T-helper 2 cell treated with Interferon-gamma antibody and Interleukin-4, amounts not matched to agents 5 μg/mL and 100 μg/mL, for 36 hours (primary cell): ENCODE measurements around the gene ENOX2.

Experiments used
- DNase-seq: peaks from one replicate; pipeline ENCODE4 v3.0.0; 2021; ENCODE audit warnings: low spot score
- H3K27ac Mint-ChIP-seq: one replicate; pipeline ENCODE4 v1.8.0; 2021; ENCODE audit warnings: mild to moderate bottlenecking, mixed read lengths
- H3K27me3 Mint-ChIP-seq: one replicate; pipeline ENCODE4 v1.8.0; 2021; ENCODE audit warnings: low read depth, mixed read lengths
- H3K36me3 Mint-ChIP-seq: one replicate; pipeline ENCODE4 v1.8.0; 2021; ENCODE audit warnings: low read depth, mixed read lengths
- H3K4me1 Mint-ChIP-seq: one replicate; pipeline ENCODE4 v1.8.0; 2021; ENCODE audit warnings: low read depth, mixed read lengths
- H3K4me3 Mint-ChIP-seq: one replicate; pipeline ENCODE4 v1.8.0; 2022; ENCODE audit warnings: mild to moderate bottlenecking, moderate library complexity, mixed read lengths
- H3K9me3 Mint-ChIP-seq: one replicate; pipeline ENCODE4 v1.8.0; 2021; ENCODE audit warnings: mixed read lengths

The ENOX2 gene

GRCh38 chrX:130704053-130705038 is 198.7 kb downstream of the ENOX2 start:
- no peaks in the 10 kb centered on the region for H3K27me3 Mint-ChIP-seq
- H3K9me3 Mint-ChIP-seq: no peaks in the 10 kb centered on the region
- peaks cover 2% of the 10 kb centered on the region for H3K4me1 Mint-ChIP-seq
- no peak overlapping the region for H3K27ac Mint-ChIP-seq
- H3K36me3 Mint-ChIP-seq: peaks cover 1% of the 10 kb centered on the region
- no peak for DNase-seq
- no peak overlapping the region for H3K4me3 Mint-ChIP-seq

GRCh38 chrX:130702867-130703707 is 199.9 kb downstream of the ENOX2 start:
- Mint-ChIP-seq H3K4me3 (no peak overlapping the region), H3K27me3 (no peaks in the 10 kb centered on the region), H3K27ac (no peak overlapping the region), H3K4me1 (peaks cover 2% of the 10 kb centered on the region), H3K36me3 (peaks cover 1% of the 10 kb centered on the region), H3K9me3 (no peaks in the 10 kb centered on the region)
- DNase-seq: no peak

- H3K27ac Mint-ChIP-seq: no peak overlapping the region
- no peak for DNase-seq
- peaks cover 1% of the 10 kb centered on the region for H3K36me3 Mint-ChIP-seq
- H3K27me3 Mint-ChIP-seq: no peaks in the 10 kb centered on the region
- H3K4me1 Mint-ChIP-seq: no peaks in the 10 kb centered on the region
- H3K9me3 Mint-ChIP-seq: no peaks in the 10 kb centered on the region
- no peak overlapping the region for H3K4me3 Mint-ChIP-seq
Measured at GRCh38 chrX:130700629-130701028, 202.4 kb downstream of the ENOX2 start.

- Mint-ChIP-seq H3K9me3 (no peaks in the 10 kb centered on the region), H3K4me3 (no peak overlapping the region), H3K4me1 (no peaks in the 10 kb centered on the region), H3K27ac (no peak overlapping the region), H3K36me3 (peaks cover 1% of the 10 kb centered on the region), H3K27me3 (no peaks in the 10 kb centered on the region)
- no peak for DNase-seq
Measured at GRCh38 chrX:130699618-130700017, 203.4 kb downstream of the ENOX2 start.

- Mint-ChIP-seq H3K4me3 (no peak overlapping the region), H3K36me3 (no peaks in the 10 kb centered on the region), H3K27ac (no peak overlapping the region), H3K9me3 (no peaks in the 10 kb centered on the region), H3K27me3 (no peaks in the 10 kb centered on the region), H3K4me1 (no peaks in the 10 kb centered on the region)
- no peak for DNase-seq
Measured at GRCh38 chrX:130696542-130696941, 206.5 kb downstream of the ENOX2 start.

- Mint-ChIP-seq H3K4me1 (no peaks in the 10 kb centered on the region), H3K27me3 (no peaks in the 10 kb centered on the region), H3K36me3 (no peaks in the 10 kb centered on the region), H3K4me3 (no peak overlapping the region), H3K9me3 (no peaks in the 10 kb centered on the region), H3K27ac (no peak overlapping the region)
- no peak for DNase-seq
Measured at GRCh38 chrX:130695931-130696330, 207.1 kb downstream of the ENOX2 start.

GRCh38 chrX:130694983-130695382 is 208.0 kb downstream of the ENOX2 start:
- no peaks in the 10 kb centered on the region for H3K9me3 Mint-ChIP-seq
- no peak overlapping the region for H3K27ac Mint-ChIP-seq
- H3K4me1 Mint-ChIP-seq: no peaks in the 10 kb centered on the region

GRCh38 chrX:130691576-130691975 is 211.4 kb downstream of the ENOX2 start:
- no peak overlapping the region for H3K4me3 Mint-ChIP-seq
- H3K27me3 Mint-ChIP-seq: no peaks in the 10 kb centered on the region
- DNase-seq: no peak

More at GRCh38 chrX:130694983-130695382, 208.0 kb downstream of the ENOX2 start:
- Mint-ChIP-seq H3K4me3 (no peak overlapping the region), H3K36me3 (no peaks in the 10 kb centered on the region), H3K27me3 (no peaks in the 10 kb centered on the region)
- DNase-seq: no peak

GRCh38 chrX:130688360-130688759 is 214.6 kb downstream of the ENOX2 start:
- no peak overlapping the region for H3K27ac Mint-ChIP-seq
- H3K36me3 Mint-ChIP-seq: peaks cover 6% of the 10 kb centered on the region
- no peaks in the 10 kb centered on the region for H3K4me1 Mint-ChIP-seq
- H3K9me3 Mint-ChIP-seq: no peaks in the 10 kb centered on the region
- no peak overlapping the region for H3K4me3 Mint-ChIP-seq
- H3K27me3 Mint-ChIP-seq: no peaks in the 10 kb centered on the region
- no peak for DNase-seq

More at GRCh38 chrX:130691576-130691975, 211.4 kb downstream of the ENOX2 start:
- no peaks in the 10 kb centered on the region for H3K9me3 Mint-ChIP-seq
- H3K36me3 Mint-ChIP-seq: peaks cover 1% of the 10 kb centered on the region
- no peak overlapping the region for H3K27ac Mint-ChIP-seq
- H3K4me1 Mint-ChIP-seq: no peaks in the 10 kb centered on the region

- Mint-ChIP-seq H3K4me1 (no peaks in the 10 kb centered on the region), H3K9me3 (no peaks in the 10 kb centered on the region), H3K4me3 (no peak overlapping the region), H3K36me3 (peaks cover 11% of the 10 kb centered on the region), H3K27ac (no peak overlapping the region), H3K27me3 (no peaks in the 10 kb centered on the region)
- no peak for DNase-seq
Measured at GRCh38 chrX:130682990-130683389, 220.0 kb downstream of the ENOX2 start.

GRCh38 chrX:130680164-130681035 is 222.6 kb downstream of the ENOX2 start:
- no peak overlapping the region for H3K27ac Mint-ChIP-seq
- H3K4me3 Mint-ChIP-seq: no peak overlapping the region
- no peaks in the 10 kb centered on the region for H3K4me1 Mint-ChIP-seq
- no peaks in the 10 kb centered on the region for H3K9me3 Mint-ChIP-seq
- peaks cover 5% of the 10 kb centered on the region for H3K36me3 Mint-ChIP-seq
- no peaks in the 10 kb centered on the region for H3K27me3 Mint-ChIP-seq
- no peak for DNase-seq

- no peak for DNase-seq
- Mint-ChIP-seq H3K4me1 (no peaks in the 10 kb centered on the region), H3K27ac (no peak overlapping the region), H3K4me3 (no peak overlapping the region), H3K36me3 (peaks cover 10% of the 10 kb centered on the region), H3K9me3 (no peaks in the 10 kb centered on the region), H3K27me3 (no peaks in the 10 kb centered on the region)
Measured at GRCh38 chrX:130676861-130677260, 226.1 kb downstream of the ENOX2 start.

GRCh38 chrX:130672214-130672613 is 230.8 kb downstream of the ENOX2 start:
- H3K9me3 Mint-ChIP-seq: no peaks in the 10 kb centered on the region
- no peak for DNase-seq
- no peaks in the 10 kb centered on the region for H3K4me1 Mint-ChIP-seq
- H3K27me3 Mint-ChIP-seq: no peaks in the 10 kb centered on the region
- H3K36me3 Mint-ChIP-seq: peaks cover 12% of the 10 kb centered on the region
- no peak overlapping the region for H3K4me3 Mint-ChIP-seq
- no peak overlapping the region for H3K27ac Mint-ChIP-seq
